Mesendoderm (in vitro differentiated cells): ENCODE results near the gene ELF3.

Source experiments
- DNase-seq: peaks from one replicate; pipeline ENCODE4 v3.0.0; 2013
- H2AK5ac ChIP-seq: 2 replicates; pipeline ENCODE4 v1.6.1; 2013; ENCODE audit warnings: low read length, inconsistent platforms
- H2BK120ac ChIP-seq: 2 replicates; pipeline ENCODE4 v1.6.1; 2013; ENCODE audit warnings: low read depth, mild to moderate bottlenecking, low read length, moderate library complexity, mixed read lengths
- H2BK15ac ChIP-seq: replicated peaks from 2 replicates; pipeline ENCODE4 v1.6.1; 2013; ENCODE audit warnings: low read depth, mild to moderate bottlenecking, moderate library complexity
- H2BK5ac ChIP-seq: 2 replicates; pipeline ENCODE4 v1.6.1; 2013; ENCODE audit warnings: low read length, inconsistent platforms
- H3K18ac ChIP-seq: 2 replicates; pipeline ENCODE4 v1.6.1; 2013; ENCODE audit warnings: mild to moderate bottlenecking, low read length, mixed read lengths
- H3K23ac ChIP-seq: one replicate; pipeline ENCODE4 v1.6.1; 2013; ENCODE audit warnings: low read length
- H3K27ac ChIP-seq: 2 replicates; pipeline ENCODE4 v1.5.1; 2013; ENCODE audit warnings: low read depth, mild to moderate bottlenecking, inconsistent platforms, low read length, moderate library complexity
- H3K27me3 ChIP-seq: 2 replicates; pipeline ENCODE4 v1.6.1; 2013; ENCODE audit warnings: low read length, control low read depth, mild to moderate bottlenecking, inconsistent platforms; ENCODE audit not compliant: insufficient read depth, poor library complexity
- H3K36me3 ChIP-seq: 2 replicates; pipeline ENCODE4 v1.6.1; 2013; ENCODE audit warnings: low read length, inconsistent platforms; ENCODE audit not compliant: control insufficient read depth, insufficient read depth
- H3K4ac ChIP-seq: one replicate; pipeline ENCODE4 v1.6.1; 2013; ENCODE audit warnings: low read depth, mild to moderate bottlenecking, low read length, moderate library complexity
- H3K4me1 ChIP-seq: 2 replicates; pipeline ENCODE4 v1.6.1; 2013; ENCODE audit warnings: low read depth, low read length, inconsistent platforms; ENCODE audit not compliant: control insufficient read depth
- H3K4me2 ChIP-seq: 2 replicates; pipeline ENCODE4 v1.6.1; 2013; ENCODE audit warnings: low read length
- H3K4me3 ChIP-seq: 2 replicates; pipeline ENCODE4 v1.5.1; 2013; ENCODE audit warnings: mild to moderate bottlenecking, low read length
- H3K56ac ChIP-seq: one replicate; pipeline ENCODE4 v1.6.1; 2013; ENCODE audit warnings: low read length
- H3K79me1 ChIP-seq: 2 replicates; pipeline ENCODE4 v1.6.1; 2013; ENCODE audit warnings: low read length, inconsistent platforms
- H3K79me2 ChIP-seq: 2 replicates; pipeline ENCODE4 v1.6.1; 2013; ENCODE audit warnings: mild to moderate bottlenecking, low read length; ENCODE audit not compliant: control insufficient read depth, insufficient read depth
- H3K9ac ChIP-seq: 2 replicates; pipeline ENCODE4 v1.6.1; 2013; ENCODE audit warnings: low read length, inconsistent platforms
- H4K5ac ChIP-seq: one replicate; pipeline ENCODE4 v1.6.1; 2013; ENCODE audit warnings: low read length
- H4K8ac ChIP-seq: one replicate; pipeline ENCODE4 v1.6.1; 2013; ENCODE audit warnings: low read depth, mild to moderate bottlenecking, control low read depth, low read length, moderate library complexity
- WGBS: extraction: QIAGEN DNeasy Blood & Tissue Kit; methylation state at CpG from one replicate; pipeline ENCODE4 v1.1.7; 2013; ENCODE audit warnings: low lambda C conversion rate, missing lambda C conversion rate; ENCODE audit not compliant: insufficient coverage; ENCODE audit errors: extremely low coverage; 5-methylcytosine and 5-hydroxymethylcytosine counted together

The ELF3 gene

DNA sequence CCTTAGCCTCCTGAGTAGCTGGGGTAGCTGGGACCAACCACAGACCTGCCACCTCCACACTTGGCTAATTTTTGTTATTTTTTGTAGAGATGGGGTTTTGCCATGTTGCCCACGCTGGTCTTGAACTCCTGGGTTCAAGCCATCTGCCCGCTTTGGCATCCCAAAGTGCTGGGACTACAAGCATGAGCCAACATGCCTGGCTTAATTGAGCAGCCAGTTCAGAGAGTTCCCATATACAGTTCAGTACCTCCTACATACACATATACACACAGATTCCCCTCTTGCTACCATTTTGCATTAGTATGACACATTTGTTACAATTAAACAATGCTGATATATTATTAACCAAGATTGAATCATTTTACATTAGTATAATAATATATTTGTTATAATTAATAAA lies 25.0 kb upstream of the ELF3 start:
- H2AK5ac ChIP-seq, result no peak overlapping the region
- H3K27me3 ChIP-seq, result no peaks in the 10 kb centered on the region
- peaks cover 4% of the 10 kb centered on the region for H3K36me3 ChIP-seq
- H3K18ac ChIP-seq, result no peak overlapping the region
- H2BK120ac ChIP-seq, result no peak overlapping the region
- H3K27ac ChIP-seq, result no peak overlapping the region
- no peak for DNase-seq
- no peaks in the 10 kb centered on the region for H3K4me1 ChIP-seq
- no CpG with 5 or more reads among the region's 2 CpGs for WGBS
- no peak overlapping the region for H4K8ac ChIP-seq
- peaks cover 11% of the 10 kb centered on the region for H3K79me2 ChIP-seq
- H3K4me3 ChIP-seq, result no peak overlapping the region
- H2BK5ac ChIP-seq, result no peak overlapping the region
- no peak overlapping the region for H3K4ac ChIP-seq
- no peak overlapping the region for H2BK15ac ChIP-seq
- H3K9ac ChIP-seq, result no peak overlapping the region
- H3K4me2 ChIP-seq, result no peak overlapping the region
- H3K56ac ChIP-seq, result no peak overlapping the region
- no peak overlapping the region for H3K23ac ChIP-seq
- H3K79me1 ChIP-seq, result peaks cover 5% of the 10 kb centered on the region
- H4K5ac ChIP-seq, result no peak overlapping the region

DNA sequence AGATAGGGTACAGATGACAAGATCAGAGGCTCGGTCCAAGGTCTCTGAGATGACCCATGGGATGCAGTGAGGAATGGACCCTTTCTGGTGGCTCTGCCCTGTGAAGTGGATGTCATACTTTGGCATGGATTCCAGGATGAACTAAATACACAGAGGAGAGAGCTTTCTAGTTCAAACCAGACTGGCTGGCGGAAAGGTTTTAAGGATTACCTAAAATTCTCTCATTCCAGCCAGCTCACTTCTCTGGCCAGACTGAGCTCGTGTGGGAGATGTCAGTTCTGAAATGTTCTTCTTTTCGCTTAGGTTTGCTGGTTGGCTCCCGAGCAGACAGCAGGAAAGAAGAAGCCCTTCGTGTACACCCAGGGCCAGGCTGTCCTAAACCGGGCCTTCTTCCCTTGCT lies 21.8 kb upstream of the ELF3 start:
- no peak overlapping the region for H2BK120ac ChIP-seq
- peaks cover 11% of the 10 kb centered on the region for H3K79me2 ChIP-seq
- H3K27me3 ChIP-seq, result no peaks in the 10 kb centered on the region
- no peak overlapping the region for H3K23ac ChIP-seq
- H3K4ac ChIP-seq, result no peak overlapping the region
- no peak overlapping the region for H4K8ac ChIP-seq
- peaks cover 5% of the 10 kb centered on the region for H3K79me1 ChIP-seq
- no peak overlapping the region for H3K56ac ChIP-seq
- H3K36me3 ChIP-seq, result peaks cover 8% of the 10 kb centered on the region
- no peaks in the 10 kb centered on the region for H3K4me1 ChIP-seq
- no peak for DNase-seq
- no CpG with 5 or more reads among the region's 7 CpGs for WGBS
- no peak overlapping the region for H4K5ac ChIP-seq
- H3K4me2 ChIP-seq, result no peak overlapping the region
- H3K18ac ChIP-seq, result no peak overlapping the region
- H3K27ac ChIP-seq, result no peak overlapping the region
- H2BK15ac ChIP-seq, result no peak overlapping the region
- H3K4me3 ChIP-seq, result no peak overlapping the region
- no peak overlapping the region for H2AK5ac ChIP-seq
- H2BK5ac ChIP-seq, result no peak overlapping the region
- H3K9ac ChIP-seq, result no peak overlapping the region

DNA sequence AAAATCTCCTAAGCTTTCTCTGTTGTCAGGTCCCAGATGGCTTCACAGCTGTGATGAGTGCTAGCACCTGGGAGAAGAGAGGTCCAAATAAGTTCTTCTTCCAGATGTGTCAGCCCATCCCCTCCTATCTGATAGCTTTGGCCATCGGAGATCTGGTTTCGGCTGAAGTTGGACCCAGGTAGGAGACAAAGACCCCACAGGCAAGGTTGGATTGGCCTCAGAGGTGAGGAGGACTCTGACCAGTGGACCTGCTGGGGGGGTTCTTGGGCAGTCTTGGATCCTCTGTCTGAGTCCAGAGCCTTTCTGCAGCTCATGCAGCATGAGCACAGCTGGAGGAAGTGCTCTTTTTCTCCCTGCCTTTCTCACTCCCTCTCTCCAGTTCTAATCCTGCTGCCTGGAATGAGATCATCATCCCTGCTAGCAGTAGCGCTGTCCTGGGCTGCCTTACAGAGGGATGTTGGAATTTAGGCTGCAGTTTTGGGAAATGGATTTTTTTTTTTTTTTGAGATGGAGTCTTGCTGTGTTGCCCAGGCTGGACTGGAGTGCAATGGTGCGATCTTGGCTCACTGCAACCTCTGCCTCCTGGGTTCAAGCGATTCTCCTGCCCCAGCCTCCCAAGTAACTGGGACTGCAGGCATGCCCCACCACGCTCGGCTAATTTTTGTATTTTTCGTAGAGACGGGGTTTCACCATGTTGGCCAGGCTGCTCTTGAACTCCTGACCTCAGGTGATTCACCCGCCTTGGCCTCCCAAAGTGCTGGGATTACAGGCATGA lies 20.8 kb upstream of the ELF3 start:
- Histone ChIP-seq H3K18ac (no peak overlapping the region), H3K79me2 (peaks cover 5% of the 10 kb centered on the region), H2BK15ac (no peak overlapping the region), H3K4me3 (no peak overlapping the region), H3K4me1 (no peaks in the 10 kb centered on the region), H3K36me3 (peaks cover 8% of the 10 kb centered on the region), H3K56ac (no peak overlapping the region), H3K9ac (no peak overlapping the region), H4K8ac (no peak overlapping the region), H3K27me3 (no peaks in the 10 kb centered on the region), H3K27ac (no peak overlapping the region), H3K79me1 (peaks cover 3% of the 10 kb centered on the region), H2BK120ac (no peak overlapping the region), H3K4me2 (no peak overlapping the region), H4K5ac (no peak overlapping the region), H2AK5ac (no peak overlapping the region), H2BK5ac (no peak overlapping the region), H3K4ac (no peak overlapping the region), H3K23ac (no peak overlapping the region)
- no peak for DNase-seq
- no CpG with 5 or more reads among the region's 10 CpGs for WGBS

DNA sequence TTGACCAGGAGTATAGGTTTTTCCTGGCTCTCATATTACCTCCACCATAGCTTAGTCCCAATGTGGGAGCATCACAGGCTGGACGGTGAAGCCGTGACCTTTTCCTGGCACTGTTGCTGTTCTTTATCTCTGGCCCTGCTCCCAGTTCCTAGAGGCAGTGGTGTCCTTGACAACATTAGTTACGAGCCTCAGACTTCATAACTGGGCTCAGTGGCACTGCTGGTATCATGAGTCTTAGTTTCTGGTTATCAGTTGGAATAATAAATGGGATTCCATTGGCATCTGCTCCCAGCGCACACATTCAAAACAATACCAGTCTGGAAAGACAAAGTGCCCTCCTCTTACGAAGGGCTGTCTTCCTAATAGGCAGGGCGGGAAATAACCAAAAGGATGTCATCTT lies 20.0 kb upstream of the ELF3 start:
- peaks cover 3% of the 10 kb centered on the region for H3K79me1 ChIP-seq
- no peaks in the 10 kb centered on the region for H3K4me1 ChIP-seq
- no peaks in the 10 kb centered on the region for H3K27me3 ChIP-seq
- H2AK5ac ChIP-seq, result no peak overlapping the region
- no peak overlapping the region for H3K23ac ChIP-seq
- H3K36me3 ChIP-seq, result peaks cover 8% of the 10 kb centered on the region
- DNase-seq, result no peak
- WGBS, result no CpG with 5 or more reads among the region's 6 CpGs
- no peak overlapping the region for H3K4me3 ChIP-seq
- no peak overlapping the region for H3K4me2 ChIP-seq
- H3K56ac ChIP-seq, result no peak overlapping the region
- H3K4ac ChIP-seq, result no peak overlapping the region
- no peak overlapping the region for H2BK15ac ChIP-seq
- H2BK120ac ChIP-seq, result no peak overlapping the region
- no peak overlapping the region for H4K5ac ChIP-seq
- H3K79me2 ChIP-seq, result peaks cover 3% of the 10 kb centered on the region
- no peak overlapping the region for H3K18ac ChIP-seq
- H4K8ac ChIP-seq, result no peak overlapping the region
- H3K9ac ChIP-seq, result no peak overlapping the region
- no peak overlapping the region for H2BK5ac ChIP-seq
- no peak overlapping the region for H3K27ac ChIP-seq

DNA sequence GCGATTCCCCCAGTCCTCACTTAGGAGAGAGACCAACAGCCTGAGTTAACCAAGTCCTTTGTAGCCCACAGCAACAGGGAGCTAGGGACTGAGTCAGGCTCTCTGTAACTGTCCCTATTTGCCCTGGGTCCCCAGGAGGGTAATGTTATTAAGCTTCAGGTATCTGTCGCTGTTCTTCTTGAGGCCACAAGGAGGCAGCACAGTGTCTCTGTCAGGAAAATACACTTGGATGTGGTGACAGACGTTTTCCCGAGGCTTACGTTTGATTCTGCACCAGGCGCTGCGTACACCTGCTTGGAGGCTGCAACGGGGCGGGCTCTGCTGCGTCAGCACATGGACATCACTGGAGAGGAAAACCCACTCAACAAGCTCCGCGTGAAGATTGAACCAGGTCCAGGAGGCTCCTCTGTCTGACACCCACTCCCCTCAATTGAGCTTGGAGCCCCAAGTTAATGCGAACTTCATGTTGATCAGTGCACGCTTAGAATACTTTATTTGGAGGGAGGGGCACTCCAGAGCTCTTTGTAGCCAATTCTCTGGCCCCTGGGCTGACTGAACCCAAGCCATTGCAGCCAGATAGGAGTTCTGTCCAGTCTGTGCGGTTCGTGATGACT lies 10.7 kb upstream of the ELF3 start:
- no peak overlapping the region for H3K18ac ChIP-seq
- DNase-seq, result peak; percentile 81
- no peak overlapping the region for H2AK5ac ChIP-seq
- no peak overlapping the region for H2BK15ac ChIP-seq
- H3K4me1 ChIP-seq, result no peaks in the 10 kb centered on the region
- H3K27me3 ChIP-seq, result no peaks in the 10 kb centered on the region
- no peak overlapping the region for H3K4me2 ChIP-seq
- no peak overlapping the region for H3K4ac ChIP-seq
- H3K79me1 ChIP-seq, result no peaks in the 10 kb centered on the region
- WGBS, result no CpG with 5 or more reads among the region's 16 CpGs
- H3K4me3 ChIP-seq, result no peak overlapping the region
- no peak overlapping the region for H3K56ac ChIP-seq
- H3K79me2 ChIP-seq, result no peaks in the 10 kb centered on the region
- no peak overlapping the region for H3K23ac ChIP-seq
- H3K27ac ChIP-seq, result no peak overlapping the region
- no peak overlapping the region for H4K8ac ChIP-seq
- H3K36me3 ChIP-seq, result peaks cover 13% of the 10 kb centered on the region
- no peak overlapping the region for H4K5ac ChIP-seq
- no peak overlapping the region for H2BK120ac ChIP-seq
- H2BK5ac ChIP-seq, result no peak overlapping the region
- no peak overlapping the region for H3K9ac ChIP-seq
